Lower leg skin (tissue), 4 donors: ENCODE data around the gene ACIN1. TPM values are rescaled to one million over a fixed set of nuclear protein-coding genes. Genes with fewer than 3 reads are reported as not detected.

Source experiments
- DNase-seq, 2 donors: peaks; one replicate each; pipeline ENCODE4 v3.0.0-alpha.2; 2019; ENCODE audit warnings: low spot score in 2 of 2
- H3K4me3 ChIP-seq: fragments of 200-600 bp; sonication (generic); 2 replicates; pipeline ENCODE4 v1.5.1; 2017; ENCODE audit warnings: mild to moderate bottlenecking, low read depth; ENCODE audit not compliant: poor library complexity, severe bottlenecking
- POLR2A ChIP-seq, 2 donors: fragments of 450-650 bp; IDR thresholded peaks; one replicate each; pipeline ENCODE4 v1.6.1; 2016 to 2017; ENCODE audit warnings: antibody characterized with exemption in 2 of 2, mild to moderate bottlenecking in 1 of 2, moderate library complexity in 1 of 2
- WGBS, 2 donors: methylation state at CpG; one replicate each; pipeline ENCODE4 v1.1.5; 2018; 5-methylcytosine and 5-hydroxymethylcytosine counted together
- intact Hi-C: fragments of 100-400 bp; cut with DNase I; formaldehyde crosslinking; loops from one replicate; pipeline ENCODE4 v1.15.0; 2023; ENCODE audit warnings: low total_unique reads
- total RNA-seq, 4 donors: library from RNA; depleted of rRNA; stranded (reverse); fragments of >200 nt; gene quantifications; one replicate each; pipeline ENCODE4 v1.1.0, GENCODE V29; 2016
- TF ChIP-seq, protein P1 (sequence below), 3 donors: fragments of 450-650 bp; IDR thresholded peaks; one replicate each; pipeline ENCODE4 v1.5.1; 2016; ENCODE audit warnings: antibody characterized with exemption in 3 of 3, mild to moderate bottlenecking in 3 of 3, moderate library complexity in 2 of 3

ACIN1 gene
- total RNA-seq, 4 donors from 2014 or later = 52.7 to 97.5 (median 79.8) TPM

DNA sequence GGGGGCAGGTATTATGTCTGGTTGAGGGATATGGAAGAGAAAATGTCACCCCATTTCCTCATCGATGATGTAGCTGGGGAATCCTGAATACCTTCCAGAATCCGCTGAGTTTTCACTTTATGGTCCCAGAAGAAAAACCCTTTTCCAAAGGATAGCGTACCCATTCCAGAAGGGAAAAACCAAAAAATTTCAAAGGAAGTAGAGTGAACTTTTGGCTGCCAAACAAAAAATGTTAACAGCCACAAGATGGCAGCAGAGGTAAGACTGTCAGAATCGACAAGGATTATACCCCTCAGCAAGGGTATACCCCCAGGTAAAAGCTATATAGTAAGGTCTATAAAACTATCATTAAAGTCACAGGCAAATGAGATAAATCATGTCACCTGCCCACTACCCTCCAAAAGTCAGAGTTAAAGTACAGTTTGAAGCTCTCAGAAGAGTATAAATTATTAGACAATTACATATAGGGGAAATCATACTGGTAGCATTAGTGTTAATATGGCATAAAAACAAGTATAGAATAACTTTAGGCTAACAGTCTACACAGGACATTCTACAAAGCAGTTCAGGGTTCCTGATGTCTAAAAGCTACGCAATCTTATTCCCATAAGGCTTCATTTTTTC is 18.0 kb downstream of the ACIN1 start:
- intact Hi-C loops = no loop called here
- no peak for TF ChIP-seq POLR2A (IDR thresholded peaks at IDR 0.05)
- TF ChIP-seq, protein P1, sequence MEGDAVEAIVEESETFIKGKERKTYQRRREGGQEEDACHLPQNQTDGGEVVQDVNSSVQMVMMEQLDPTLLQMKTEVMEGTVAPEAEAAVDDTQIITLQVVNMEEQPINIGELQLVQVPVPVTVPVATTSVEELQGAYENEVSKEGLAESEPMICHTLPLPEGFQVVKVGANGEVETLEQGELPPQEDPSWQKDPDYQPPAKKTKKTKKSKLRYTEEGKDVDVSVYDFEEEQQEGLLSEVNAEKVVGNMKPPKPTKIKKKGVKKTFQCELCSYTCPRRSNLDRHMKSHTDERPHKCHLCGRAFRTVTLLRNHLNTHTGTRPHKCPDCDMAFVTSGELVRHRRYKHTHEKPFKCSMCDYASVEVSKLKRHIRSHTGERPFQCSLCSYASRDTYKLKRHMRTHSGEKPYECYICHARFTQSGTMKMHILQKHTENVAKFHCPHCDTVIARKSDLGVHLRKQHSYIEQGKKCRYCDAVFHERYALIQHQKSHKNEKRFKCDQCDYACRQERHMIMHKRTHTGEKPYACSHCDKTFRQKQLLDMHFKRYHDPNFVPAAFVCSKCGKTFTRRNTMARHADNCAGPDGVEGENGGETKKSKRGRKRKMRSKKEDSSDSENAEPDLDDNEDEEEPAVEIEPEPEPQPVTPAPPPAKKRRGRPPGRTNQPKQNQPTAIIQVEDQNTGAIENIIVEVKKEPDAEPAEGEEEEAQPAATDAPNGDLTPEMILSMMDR (IDR thresholded peaks at IDR 0.05) = no peak

DNA sequence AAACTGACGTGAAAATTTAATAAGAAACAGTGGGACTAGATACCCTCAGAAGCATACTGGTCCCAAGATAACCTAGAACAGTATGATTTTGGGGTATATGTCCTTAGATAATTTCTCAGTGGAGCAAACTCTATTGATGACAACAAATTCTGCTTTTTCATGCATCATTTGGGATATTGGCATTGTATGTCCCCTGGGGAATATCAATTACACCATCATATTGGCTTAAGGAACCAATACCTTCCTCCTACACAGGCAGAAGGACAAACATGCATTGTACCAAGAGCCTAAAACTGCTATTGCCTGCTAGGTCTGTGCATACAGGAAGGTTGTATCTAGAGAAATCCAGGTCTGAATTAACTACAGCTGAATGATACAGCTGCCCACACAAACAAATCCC is 20.0 kb downstream of the ACIN1 start:
- 89 to 91% methylated on average over 1 of the region's 1 CpG for WGBS, 2 donors
- DNase-seq = no peak
- H3K4me3 ChIP-seq = no peak overlapping the region
- intact Hi-C loops = no loop called here
- TF ChIP-seq POLR2A (IDR thresholded peaks at IDR 0.05) = no peak
- TF ChIP-seq, protein P1 (IDR thresholded peaks at IDR 0.05) = no peak

More for the DNA sequence above, 18.0 kb downstream of the ACIN1 start:
- no peak overlapping the region for H3K4me3 ChIP-seq
- 58 to 61% methylated on average over 5 of the region's 5 CpGs for WGBS, 2 donors
- DNase-seq = no peak

DNA sequence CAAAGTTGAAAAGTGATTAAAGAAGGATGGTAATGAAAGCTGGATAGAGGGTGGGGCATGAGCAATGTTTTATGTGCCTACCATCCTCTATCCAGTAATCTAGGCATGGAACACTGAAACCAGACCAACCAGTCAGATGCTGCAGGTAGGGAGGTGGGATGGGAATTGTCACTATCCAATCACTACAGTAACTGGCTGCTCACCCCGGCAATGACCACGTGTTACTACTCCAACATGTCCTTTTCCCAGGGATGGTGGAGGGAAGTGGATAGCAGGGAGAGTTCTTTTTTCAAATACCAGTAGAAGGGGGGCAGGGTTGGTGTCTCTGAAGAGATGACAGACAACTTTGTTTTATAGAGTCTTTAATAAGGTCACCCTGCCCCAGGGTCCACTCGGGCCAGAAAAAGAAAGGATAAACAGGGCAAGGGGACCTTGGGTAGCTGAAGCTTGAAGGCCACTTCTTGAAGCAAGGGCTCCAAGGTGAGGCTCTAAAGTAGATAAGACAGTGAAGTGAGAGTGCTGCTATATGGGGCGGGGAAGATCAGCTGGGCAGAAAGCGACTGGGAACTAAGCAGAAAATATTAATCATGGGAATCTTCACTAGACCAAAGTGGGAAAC is 22.9 kb downstream of the ACIN1 start:
- intact Hi-C loops = no loop called here
- no peak for DNase-seq
- 39 to 40% methylated on average over 5 of the region's 5 CpGs for WGBS, 2 donors

DNA sequence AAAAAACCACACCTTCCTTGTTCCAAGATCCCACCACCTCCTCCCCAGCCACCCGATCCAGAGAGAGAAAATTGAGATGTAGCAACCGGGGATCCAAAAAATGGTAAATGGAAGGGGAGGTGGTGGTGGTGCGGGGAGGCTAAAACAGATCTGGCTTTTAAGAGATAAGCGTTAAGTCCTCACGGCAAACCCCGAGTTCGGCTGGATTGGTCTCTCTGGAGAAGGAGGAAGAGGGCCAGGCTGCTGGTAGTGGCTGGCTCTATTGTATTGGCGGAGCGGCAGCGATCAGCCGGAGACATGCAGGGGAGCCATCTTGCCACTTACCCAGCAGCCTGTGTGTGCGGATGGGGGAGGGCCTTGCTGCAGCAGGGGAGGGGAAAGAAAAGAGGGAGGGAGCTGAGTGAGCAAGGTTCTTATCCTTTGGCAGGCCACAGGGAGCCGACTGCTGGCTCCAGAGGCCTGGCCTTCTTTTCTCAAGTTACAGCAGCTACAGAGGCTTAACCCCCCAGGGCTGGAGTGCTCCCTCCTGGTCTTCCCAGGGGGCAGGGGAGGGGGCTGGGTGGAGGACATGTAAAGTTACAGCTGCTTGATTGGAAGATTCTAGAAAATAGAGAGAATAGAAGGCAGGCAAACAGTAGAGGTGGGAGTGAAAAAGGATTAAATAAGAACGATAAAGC is 23.6 kb downstream of the ACIN1 start:
- WGBS, 2 donors = 1% methylated on average over 14 of the region's 14 CpGs
- peak overlapping the region; percentile 31 for H3K4me3 ChIP-seq
- DNase-seq = peak; percentile 85 to 95
- intact Hi-C loops = no loop called here
- no peak for TF ChIP-seq POLR2A (IDR thresholded peaks at IDR 0.05)
- TF ChIP-seq, protein P1 (IDR thresholded peaks at IDR 0.05) = no peak

More for the DNA sequence above, 22.9 kb downstream of the ACIN1 start:
- no peak for TF ChIP-seq POLR2A (IDR thresholded peaks at IDR 0.05)
- TF ChIP-seq, protein P1 (IDR thresholded peaks at IDR 0.05) = no peak
- H3K4me3 ChIP-seq = no peak overlapping the region

DNA sequence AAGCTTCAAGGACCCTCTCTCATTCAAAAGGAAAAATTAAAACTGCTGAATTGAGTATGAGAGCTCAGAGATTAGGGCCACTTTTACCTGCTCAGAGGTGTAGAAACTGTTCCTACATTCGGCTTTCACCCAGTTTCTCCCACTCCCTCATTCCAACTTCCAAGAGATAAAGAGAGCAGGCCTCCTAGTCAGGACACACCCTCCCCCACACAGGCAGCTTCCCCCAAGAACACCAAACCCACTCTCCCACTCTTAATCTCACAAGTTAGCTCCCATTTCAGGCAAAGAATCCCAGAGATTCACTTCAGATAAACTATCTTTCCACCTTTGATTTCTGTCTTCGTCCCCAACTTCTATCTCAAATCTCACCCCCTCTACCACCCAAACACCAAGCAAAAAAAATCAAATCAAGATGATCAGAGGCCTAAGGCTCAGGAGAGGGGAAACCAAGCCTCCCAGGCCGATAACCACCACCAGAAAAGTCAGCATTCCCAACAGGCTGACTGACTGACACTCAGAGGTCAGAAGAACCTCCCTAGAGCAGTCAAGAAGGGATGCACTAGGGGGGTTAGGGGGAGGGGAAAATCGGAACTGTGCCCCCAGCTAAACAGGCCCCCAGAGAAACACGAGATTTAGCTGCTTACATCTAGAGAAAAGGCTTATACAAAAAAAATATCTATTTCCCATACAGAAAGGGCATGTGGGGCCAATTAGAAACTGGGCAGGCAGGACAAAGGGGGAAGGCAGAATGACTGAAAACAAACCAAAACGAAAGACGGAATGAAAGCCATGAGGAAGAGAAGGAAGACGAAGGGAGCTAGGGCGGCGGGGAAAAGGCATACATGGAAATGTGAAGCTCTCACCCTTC is 24.4 kb downstream of the ACIN1 start:
- intact Hi-C loops = no loop called here
- 7 to 13% methylated on average over 10 of the region's 10 CpGs for WGBS, 2 donors
- H3K4me3 ChIP-seq = no peak overlapping the region
- no peak for TF ChIP-seq POLR2A (IDR thresholded peaks at IDR 0.05)
- TF ChIP-seq, protein P1 (IDR thresholded peaks at IDR 0.05) = no peak
- DNase-seq = no peak
